ENCODE results near the gene ABCC12.

DNA sequence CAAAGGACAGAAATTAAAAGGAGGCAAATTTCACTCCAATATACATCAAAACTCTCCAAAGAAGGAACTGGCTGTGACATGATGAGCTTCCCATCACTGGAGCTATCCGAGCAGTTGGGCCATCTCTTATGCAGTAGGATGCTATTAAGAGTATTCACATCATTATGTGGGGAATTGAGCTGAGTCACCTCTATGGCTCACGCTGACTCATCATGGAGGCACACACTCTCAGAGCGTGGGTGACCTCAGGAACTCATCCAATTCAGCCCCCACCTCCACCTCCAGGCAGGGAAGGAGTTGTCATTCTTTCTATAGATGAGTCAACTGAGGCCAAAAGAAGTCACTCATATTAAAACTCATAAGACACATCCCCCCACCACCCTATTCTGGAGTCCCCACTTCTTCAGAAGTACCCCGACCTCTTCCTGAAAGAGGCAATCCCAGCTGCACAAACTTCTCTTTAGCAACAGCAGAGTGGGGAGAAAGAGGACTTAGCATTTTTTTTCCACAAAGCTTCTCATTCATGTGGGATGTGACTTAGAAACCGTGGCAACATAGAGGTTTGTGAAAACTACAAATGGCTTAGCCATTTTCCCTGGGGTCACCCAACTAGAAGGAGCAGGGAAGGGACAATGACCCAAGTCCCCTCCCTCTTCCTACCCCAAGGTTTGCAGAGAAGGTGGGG, 32.5 kb downstream of the ABCC12 start:
- TF ChIP-seq, protein P1, sequence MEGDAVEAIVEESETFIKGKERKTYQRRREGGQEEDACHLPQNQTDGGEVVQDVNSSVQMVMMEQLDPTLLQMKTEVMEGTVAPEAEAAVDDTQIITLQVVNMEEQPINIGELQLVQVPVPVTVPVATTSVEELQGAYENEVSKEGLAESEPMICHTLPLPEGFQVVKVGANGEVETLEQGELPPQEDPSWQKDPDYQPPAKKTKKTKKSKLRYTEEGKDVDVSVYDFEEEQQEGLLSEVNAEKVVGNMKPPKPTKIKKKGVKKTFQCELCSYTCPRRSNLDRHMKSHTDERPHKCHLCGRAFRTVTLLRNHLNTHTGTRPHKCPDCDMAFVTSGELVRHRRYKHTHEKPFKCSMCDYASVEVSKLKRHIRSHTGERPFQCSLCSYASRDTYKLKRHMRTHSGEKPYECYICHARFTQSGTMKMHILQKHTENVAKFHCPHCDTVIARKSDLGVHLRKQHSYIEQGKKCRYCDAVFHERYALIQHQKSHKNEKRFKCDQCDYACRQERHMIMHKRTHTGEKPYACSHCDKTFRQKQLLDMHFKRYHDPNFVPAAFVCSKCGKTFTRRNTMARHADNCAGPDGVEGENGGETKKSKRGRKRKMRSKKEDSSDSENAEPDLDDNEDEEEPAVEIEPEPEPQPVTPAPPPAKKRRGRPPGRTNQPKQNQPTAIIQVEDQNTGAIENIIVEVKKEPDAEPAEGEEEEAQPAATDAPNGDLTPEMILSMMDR (IDR thresholded peaks at IDR 0.05 in 2 of 3, conservative IDR thresholded peaks at IDR 0.05 in 1 of 3; ENCODE audit: control insufficient read depth in 2 of 3, extremely low read depth in 1 of 3, insufficient read depth in 1 of 3, low read depth in 3 of 3, low read length in 3 of 3) = no peak
- TF ChIP-seq, protein P2, sequence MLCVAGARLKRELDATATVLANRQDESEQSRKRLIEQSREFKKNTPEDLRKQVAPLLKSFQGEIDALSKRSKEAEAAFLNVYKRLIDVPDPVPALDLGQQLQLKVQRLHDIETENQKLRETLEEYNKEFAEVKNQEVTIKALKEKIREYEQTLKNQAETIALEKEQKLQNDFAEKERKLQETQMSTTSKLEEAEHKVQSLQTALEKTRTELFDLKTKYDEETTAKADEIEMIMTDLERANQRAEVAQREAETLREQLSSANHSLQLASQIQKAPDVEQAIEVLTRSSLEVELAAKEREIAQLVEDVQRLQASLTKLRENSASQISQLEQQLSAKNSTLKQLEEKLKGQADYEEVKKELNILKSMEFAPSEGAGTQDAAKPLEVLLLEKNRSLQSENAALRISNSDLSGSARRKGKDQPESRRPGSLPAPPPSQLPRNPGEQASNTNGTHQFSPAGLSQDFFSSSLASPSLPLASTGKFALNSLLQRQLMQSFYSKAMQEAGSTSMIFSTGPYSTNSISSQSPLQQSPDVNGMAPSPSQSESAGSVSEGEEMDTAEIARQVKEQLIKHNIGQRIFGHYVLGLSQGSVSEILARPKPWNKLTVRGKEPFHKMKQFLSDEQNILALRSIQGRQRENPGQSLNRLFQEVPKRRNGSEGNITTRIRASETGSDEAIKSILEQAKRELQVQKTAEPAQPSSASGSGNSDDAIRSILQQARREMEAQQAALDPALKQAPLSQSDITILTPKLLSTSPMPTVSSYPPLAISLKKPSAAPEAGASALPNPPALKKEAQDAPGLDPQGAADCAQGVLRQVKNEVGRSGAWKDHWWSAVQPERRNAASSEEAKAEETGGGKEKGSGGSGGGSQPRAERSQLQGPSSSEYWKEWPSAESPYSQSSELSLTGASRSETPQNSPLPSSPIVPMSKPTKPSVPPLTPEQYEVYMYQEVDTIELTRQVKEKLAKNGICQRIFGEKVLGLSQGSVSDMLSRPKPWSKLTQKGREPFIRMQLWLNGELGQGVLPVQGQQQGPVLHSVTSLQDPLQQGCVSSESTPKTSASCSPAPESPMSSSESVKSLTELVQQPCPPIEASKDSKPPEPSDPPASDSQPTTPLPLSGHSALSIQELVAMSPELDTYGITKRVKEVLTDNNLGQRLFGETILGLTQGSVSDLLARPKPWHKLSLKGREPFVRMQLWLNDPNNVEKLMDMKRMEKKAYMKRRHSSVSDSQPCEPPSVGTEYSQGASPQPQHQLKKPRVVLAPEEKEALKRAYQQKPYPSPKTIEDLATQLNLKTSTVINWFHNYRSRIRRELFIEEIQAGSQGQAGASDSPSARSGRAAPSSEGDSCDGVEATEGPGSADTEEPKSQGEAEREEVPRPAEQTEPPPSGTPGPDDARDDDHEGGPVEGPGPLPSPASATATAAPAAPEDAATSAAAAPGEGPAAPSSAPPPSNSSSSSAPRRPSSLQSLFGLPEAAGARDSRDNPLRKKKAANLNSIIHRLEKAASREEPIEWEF (IDR thresholded peaks at IDR 0.05; ENCODE audit: insufficient replicate concordance, low read depth, low read length) = no peak
- TF ChIP-seq, protein P3, sequence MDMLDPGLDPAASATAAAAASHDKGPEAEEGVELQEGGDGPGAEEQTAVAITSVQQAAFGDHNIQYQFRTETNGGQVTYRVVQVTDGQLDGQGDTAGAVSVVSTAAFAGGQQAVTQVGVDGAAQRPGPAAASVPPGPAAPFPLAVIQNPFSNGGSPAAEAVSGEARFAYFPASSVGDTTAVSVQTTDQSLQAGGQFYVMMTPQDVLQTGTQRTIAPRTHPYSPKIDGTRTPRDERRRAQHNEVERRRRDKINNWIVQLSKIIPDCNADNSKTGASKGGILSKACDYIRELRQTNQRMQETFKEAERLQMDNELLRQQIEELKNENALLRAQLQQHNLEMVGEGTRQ (IDR thresholded peaks at IDR 0.05; ENCODE audit: borderline replicate concordance, low read depth, low read length) = no peak
- TF ChIP-seq, protein P4, sequence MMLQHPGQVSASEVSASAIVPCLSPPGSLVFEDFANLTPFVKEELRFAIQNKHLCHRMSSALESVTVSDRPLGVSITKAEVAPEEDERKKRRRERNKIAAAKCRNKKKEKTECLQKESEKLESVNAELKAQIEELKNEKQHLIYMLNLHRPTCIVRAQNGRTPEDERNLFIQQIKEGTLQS (IDR thresholded peaks at IDR 0.05; ENCODE audit: borderline replicate concordance, extremely low read depth, low read depth, low read length) = no peak

Measured in GM12878 (cell line).